Stimulated activated CD4-positive, alpha-beta T cell treated with anti-CD3 and anti-CD28 coated beads, Interleukin-4, amount 100 ng/mL, for 24 hours (primary cell): ENCODE results near the gene ST6GALNAC5.

Source experiments
- DNase-seq: peaks from one replicate; pipeline ENCODE4 v3.0.0-alpha.2; 2020

The ST6GALNAC5 gene

GRCh38 chr1:77056525-77056924 lies 189.2 kb downstream of the ST6GALNAC5 start:
- no peak for DNase-seq

DNA sequence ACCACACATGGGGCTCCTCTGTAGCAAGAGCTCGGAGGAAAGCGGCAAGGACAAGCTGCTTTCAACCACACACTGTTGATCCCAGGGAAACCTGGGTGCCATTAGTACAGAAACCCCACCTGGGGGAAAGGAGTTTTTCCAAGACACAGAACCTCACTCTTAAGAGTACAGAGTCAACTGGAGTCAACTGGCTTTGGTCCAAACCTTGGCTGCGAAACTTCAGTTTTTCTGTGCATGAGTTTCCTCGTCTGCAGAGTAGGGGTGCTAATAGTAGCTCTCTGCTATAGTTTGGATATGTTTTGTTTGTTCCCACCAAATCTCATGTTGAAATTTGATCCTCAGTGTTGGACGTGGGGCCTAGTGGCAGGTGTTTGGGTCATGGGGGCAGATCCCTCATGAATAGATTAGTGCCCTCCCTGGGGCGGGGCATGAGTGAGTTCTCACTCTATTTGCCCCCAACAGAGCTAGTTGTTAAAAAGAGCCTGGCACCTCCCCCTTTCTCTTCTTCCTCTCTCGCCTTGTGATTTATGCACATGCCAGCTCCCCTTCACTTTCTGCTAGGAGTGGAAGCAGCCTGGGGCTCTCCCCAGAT lies 190.8 kb downstream of the ST6GALNAC5 start:
- no peak for DNase-seq

GRCh38 chr1:77060000-77060399 lies 192.7 kb downstream of the ST6GALNAC5 start:
- no peak for DNase-seq

DNA sequence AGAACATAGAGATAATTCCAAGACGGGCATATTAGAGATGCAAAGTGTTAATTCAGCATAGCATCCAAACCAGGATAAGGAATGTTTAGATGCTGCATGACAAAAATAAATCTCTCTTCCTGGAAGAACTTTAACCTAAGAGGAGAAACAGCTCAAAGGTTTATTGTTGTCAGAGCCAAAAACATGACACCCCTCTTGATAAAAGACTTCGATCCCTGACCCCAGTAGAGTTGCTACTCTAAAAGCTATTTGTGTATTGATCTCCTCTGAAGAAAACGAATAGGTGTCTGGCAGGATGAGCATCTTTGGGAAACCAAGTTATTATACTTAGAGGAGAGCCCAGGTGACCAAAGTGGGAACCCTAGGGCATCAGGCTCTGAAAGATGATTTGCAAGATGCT lies 193.9 kb downstream of the ST6GALNAC5 start:
- DNase-seq = no peak

DNA sequence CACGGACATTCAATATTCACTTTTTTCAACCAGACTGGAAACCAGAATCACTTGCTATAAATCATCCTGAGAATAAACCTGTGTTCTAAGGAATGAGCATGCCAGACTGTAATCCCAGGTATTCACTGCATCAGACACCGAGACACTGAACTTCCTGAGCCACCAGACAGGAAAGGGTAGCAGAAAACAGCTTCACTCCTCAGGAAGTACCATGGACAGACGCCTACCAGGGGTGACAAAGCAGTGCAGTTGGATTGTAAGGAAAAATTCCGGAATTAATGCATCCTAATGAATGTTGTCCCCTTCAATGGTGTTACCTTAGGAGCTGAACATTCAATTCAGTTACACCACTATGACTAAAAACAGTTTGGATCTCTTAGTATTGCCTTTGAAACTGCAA lies 195.8 kb downstream of the ST6GALNAC5 start:
- no peak for DNase-seq

DNA sequence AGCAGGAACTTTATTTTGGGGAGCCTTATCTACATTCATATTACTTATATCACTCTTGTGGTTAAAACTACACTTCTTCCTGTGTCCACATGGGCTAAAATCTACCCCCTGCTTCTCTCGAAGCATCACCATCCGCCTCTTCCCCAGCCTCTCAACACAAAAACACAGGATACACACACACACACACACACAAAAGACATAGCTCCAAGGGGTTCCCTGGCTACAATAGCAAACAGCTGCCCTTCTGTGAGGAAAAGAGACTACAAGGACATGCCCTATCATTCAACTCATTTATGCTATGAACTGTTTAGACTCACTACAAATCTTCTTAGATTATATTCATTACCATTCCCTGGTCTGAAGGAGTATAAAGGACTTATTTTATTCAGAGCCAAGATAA lies 197.0 kb downstream of the ST6GALNAC5 start:
- DNase-seq = no peak

DNA sequence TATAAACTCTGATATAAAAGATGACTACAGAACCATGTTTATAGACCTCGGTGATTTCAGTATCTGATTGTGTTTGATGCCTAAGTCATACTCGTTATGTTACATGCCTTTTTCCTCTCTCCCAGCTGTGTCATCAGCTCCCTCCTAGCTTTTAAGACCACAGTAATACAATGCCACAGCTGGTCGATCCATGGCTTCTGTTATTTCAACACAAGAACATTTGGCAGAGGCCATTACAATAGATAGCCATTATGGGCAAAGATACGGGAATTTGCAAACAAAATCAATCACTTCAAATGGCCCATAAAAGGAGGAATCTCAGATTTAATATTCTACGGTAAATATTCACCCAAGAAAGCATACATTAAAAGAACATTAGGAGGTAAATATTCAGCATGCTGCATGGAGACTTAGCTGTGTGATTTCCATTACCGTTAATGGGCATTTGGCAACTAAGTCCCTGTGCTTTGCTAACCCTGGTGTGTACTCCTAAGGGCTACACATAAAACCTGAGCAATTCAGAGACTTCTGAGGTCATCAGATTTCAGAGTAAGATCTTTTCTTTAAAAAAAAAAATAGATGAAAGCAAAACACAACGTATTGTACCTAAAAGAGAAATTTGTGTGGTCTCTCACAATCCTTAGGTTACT lies 198.5 kb downstream of the ST6GALNAC5 start:
- no peak for DNase-seq

DNA sequence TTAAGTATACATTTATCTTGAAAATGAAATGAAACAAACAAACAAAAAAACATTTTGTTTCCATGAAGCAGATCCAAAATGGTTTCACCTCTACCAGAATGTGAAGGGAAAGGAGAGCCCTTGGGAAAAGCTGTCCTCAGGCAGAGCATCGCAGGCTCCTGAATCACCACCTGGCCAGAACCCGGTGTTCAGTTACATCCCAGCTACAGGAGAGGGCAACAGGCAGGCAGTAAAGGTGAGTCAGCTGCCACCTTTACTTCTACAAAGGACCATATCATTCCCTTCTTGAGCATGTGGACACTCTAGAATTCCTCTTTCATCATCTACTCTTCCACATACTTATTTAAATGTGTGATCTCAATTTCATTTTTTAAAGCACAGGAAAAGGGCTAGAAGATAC lies 200.7 kb downstream of the ST6GALNAC5 start:
- no peak for DNase-seq

GRCh38 chr1:77076759-77077158 lies 209.5 kb downstream of the ST6GALNAC5 start:
- DNase-seq = no peak

- no peak for DNase-seq
These were observed 214.6 kb downstream of the ST6GALNAC5 start for GRCh38 chr1:77081834-77082233.

DNA sequence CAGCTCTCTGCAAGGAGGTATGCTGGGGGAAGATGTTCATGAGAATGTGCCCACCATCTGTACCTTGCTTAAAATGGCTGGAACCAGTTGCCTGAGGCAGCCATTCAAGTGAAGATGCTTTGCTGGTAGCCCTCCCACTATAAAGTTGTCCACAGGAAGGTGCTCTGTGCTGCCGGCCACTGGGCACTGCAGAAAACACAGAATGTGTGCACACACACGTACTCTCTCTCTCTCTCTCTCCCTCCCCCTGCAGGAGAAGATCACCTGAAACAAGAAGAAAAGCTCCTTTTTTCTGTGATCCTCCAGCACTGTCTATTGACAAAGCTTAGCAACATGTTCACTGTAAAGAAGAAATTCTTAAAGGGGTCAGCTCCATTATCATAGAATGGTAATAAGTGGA lies 217.2 kb downstream of the ST6GALNAC5 start:
- DNase-seq = no peak

GRCh38 chr1:77085109-77085508 lies 217.8 kb downstream of the ST6GALNAC5 start:
- DNase-seq = no peak

DNA sequence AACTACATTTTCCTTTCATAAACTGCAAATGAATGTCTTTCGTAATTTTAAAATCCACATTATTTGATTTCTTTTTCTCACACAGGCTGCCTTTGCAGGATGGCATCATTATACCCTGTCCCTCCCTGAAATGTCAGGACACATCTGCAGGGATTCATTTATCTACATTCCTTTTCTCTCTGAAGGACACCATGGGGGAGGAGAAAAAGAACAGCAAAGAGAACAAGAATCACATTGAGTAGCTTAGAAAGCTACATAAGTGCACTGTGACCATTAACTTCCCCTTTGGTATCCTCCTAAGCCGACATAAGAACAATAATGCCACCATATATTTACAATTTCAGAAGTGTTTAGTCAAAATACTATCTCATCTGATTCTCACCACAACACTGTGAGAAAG lies 222.5 kb downstream of the ST6GALNAC5 start:
- no peak for DNase-seq

DNA sequence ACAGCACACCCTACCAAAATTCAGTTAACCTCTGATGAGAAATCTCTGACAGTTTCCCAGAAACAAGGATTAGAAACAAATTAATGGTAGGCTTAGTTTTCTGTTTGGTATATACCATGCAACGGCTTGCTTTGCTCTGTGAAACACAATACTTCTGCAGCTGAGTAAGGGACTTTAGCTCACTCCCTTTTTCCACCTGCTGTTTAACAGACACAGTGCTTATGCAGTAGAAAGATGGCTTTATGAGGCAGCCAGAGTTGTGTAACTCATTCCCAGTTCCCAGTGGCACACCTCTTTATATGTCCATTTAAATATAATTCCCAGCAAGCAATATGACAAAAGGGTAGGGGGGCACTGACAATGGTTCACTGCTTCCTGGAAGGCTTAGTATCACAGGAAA lies 228.0 kb downstream of the ST6GALNAC5 start:
- no peak for DNase-seq

GRCh38 chr1:77096496-77097255 lies 229.4 kb downstream of the ST6GALNAC5 start:
- no peak for DNase-seq

DNA sequence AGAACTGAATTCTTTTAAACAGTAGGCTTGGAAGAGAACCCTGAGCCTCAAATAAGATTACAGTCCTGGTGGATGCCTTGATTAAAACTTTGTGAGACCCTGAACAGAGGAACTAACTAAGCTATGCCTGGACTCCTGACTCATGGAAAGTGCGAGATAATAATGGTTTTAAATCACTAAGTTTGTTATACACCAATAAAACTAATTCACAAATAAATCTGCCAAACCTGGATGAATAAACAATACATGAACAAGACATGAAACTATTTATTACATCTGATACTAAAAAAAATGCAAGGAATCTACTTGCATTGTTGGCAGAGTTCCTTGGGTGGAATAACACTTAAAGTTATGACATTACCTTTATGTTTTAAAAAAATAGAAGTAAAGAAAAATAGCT lies 233.6 kb downstream of the ST6GALNAC5 start:
- no peak for DNase-seq

DNA sequence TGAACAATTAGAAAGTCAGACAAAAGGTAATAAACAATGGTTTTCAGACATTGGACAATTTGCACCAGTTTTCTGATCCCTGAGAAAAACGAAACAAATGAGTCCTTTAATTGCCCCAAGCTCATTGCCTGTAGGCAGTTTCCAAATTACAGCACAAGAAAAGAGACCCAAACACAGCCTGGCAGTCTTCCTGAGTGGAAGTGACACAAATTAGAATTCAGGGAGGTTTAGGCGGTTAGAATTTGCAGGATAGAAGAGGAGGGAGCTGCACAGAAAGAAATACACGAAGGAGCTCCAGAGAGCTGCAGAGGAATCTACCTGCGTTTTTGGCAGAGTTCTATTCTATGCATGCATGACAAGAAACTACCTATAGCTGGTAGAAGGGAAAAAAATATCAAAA lies 236.2 kb downstream of the ST6GALNAC5 start:
- no peak for DNase-seq

GRCh38 chr1:77104672-77105071 lies 237.4 kb downstream of the ST6GALNAC5 start:
- no peak for DNase-seq
